ENCODE measurements around the gene ECT2.

DNA sequence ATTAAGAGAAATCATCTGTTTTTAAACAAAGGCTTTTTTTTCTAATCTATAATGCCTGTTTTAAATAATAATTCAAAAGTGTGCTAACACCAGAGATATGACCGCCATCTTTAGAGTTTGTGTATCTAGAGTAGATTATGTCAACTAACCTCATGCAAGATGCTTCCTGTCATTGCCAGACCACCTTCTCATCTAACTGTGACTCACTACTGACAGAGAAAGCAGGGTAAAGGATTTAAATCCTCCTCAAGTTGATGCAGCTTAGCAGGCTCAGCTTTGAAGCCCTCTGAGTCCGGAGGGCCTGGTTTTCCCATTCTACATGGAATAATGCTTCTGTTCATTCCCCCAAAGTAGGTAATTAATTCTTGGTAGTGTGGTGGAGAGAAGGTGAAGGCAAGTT lies 108.5 kb downstream of the ECT2 start:
- TF ChIP-seq POLR2AphosphoS5 (IDR thresholded peaks at IDR 0.05; ENCODE audit: borderline replicate concordance, low read depth, low read length) (no peak), EZH2 (IDR thresholded peaks at IDR 0.05) (no peak)
